ENCODE results near the gene HMCN1.
"Not testable (repeated sequence)": the region's sequence is repeated elsewhere in the genome, so short reads cannot be mapped to it uniquely, and the experiment has no call there.

Gene HMCN1

DNA sequence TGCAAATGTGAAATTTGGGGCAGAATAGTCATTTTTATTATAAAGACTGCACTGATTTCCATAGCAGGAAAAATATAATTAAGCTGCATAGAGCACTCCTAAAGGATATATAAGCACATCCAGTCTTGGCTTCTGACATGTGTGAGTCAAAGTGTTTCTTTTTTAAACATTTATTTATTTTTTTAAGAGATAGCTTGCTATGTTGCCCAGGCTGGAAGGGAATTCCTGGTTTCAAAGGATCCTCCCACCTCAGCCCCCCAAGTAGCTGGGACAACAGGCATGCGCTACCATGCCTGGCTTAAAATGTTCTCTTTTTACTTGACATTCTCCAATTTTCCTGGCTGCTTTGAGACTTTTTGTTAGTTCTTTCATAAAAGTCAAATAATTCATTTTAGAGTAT, 126.1 kb downstream of the HMCN1 start:
- DNase-seq = no peak

DNA sequence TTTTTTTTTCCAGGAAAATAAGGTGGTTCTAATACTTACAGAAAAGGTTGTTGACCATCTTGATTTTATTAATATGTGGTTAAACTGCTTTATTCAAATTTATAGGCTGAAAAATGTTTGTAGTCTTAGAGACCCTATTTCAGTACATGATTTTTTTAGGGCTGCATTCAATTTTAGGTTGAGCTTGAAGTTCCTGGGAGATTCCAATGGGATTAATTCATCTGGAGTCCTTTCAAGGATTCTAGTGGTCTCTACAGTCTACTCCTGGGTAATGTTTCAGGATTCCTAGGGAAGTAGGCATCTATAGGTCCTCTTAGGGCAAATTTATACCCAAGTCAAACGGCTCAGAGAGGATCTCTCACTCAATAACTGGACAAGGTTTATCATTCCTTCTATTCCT, 126.7 kb downstream of the HMCN1 start:
- no peak for DNase-seq

DNA sequence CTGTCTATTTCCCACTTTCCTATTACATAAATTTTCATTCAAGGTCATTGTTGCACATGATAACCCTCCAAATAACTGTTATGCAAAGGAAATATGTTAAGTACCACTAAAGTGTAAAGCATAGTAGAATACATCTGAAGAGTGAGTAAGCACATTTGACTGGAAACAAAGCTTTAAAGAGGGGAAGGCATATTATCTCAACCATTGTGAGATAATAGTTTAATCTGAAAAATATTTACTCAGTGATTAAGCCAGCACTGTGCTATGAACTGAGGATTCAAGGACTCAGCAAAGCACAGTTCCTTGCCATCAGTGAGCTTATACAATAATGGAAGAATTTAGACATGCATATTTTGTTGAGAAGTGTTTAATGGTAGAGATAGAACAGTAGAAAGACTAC, 127.4 kb downstream of the HMCN1 start:
- no peak for DNase-seq

DNA sequence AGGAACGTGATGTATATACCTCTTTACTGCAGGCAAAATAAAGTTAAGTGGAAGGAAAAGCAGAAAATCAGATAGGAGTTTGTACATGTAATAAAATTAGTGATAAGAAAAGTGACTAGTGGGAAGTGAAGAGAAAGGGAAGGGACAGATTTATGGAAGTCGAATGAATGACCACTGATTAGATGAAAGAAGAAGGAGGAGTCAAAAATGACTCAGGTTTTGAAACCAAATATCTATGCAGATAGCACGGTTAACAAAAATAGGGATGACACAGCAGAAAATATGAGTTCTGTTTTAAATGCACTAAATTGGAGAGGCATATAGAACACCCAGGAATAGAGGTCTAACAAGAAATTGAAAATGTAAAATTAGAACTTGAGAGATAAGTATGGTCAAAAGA, 128.0 kb downstream of the HMCN1 start:
- DNase-seq = no peak

DNA sequence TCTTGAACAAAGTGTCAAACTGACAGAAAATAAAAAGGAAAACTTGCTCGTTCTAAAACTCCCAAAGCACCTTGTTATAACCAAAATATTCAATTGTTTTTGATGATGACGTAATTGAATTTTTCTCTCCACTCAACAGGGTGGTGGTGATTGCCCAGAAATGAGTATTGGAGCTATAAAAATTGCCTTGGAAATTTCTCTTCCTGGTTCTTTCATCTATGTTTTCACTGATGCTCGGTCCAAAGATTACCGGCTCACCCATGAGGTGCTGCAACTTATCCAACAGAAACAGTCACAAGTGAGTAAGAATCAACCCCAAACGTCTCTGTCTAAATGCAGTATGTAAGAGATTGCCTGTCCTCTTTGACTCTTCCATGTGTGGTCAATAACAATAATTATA, 130.1 kb downstream of the HMCN1 start:
- no peak for DNase-seq

DNA sequence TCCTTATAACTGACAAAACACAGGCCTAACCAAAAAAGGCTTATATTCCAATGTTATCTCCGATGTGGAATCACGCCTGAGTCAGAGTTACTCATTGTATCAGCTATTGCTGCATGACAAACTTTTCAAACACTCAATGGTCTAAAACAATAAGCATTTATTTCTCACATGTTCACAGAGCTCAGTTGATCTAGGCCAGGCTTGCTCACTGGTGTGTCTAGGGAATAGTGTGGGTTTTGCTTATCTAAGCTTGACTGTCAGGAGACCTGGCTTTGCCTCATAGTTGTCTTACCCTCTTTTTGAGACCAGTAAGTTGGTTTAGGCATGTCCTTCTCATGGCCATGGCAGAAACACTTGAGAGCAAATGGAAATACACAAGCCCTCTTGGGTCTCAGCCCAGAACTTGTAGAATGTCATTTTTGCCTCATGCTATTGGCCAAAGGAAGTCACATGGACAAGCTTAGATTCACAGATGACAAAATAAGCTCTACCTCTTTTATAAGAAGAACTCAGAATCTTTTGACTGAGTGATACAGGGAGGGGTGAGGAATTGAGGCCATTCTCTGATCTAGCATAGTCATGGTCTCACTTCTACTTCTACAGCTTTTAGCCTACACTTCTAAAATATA, 130.8 kb downstream of the HMCN1 start:
- DNase-seq = no peak

DNA sequence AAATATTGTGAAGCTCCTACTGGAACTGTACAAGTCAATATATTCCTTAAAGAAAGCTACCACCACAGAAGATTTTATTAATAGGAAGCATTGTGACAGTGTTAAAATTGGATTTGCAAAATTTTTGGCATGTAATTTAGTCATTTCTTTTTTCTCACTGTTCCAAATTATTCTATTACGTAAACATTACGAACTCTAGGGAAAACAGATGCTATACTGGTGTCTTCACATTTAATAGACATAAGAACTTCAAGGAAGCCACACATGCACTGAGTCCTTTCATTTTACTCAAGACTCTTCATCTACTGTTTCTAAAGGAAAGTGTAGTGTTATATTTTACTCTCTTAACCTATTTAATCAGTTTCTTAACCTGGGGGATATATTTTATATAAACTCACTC, 135.4 kb downstream of the HMCN1 start:
- DNase-seq = no peak

DNA sequence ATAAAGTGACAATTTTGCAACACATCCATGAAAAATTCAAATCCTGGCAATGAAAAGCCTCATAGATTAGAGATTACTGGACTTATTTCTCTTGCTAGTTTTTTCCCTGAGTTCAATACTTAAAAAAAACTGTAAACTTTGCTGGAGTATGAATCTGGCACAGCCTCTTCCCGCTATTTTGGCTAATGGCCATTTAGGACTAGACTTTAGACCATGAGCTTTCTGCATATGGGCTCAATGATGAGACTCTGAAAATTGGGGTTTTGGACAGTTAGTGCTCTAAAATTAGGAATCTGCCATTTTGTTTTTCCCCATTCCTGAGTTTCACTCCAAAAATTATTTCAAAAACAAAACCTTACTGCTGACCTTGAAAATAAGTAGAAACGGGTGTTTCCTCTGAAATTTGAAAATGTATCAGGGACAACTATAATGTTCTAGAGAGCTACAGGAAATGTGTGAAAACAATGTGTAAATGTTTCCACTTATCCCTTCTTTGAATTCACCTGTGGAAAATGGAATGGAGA, 137.5 kb downstream of the HMCN1 start:
- DNase-seq = no peak

DNA sequence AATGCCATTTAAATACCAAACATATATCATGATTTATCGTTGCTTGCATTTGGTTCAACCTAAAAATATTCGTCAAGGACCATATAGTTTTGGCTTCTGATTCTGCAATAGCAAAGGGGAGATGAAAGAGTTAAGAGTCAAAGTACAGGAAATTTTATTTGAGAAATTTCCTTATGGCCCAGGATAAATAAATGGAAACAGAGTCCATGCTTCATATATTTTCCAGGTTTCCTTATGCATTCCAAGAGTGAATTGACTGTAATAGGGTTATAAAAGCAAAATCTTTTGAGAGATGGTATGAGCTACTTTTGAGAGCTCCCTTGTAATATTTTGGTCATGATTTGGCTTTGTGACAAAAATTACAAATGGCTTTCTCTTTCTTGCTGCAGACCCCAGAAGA, 140.1 kb downstream of the HMCN1 start:
- no peak for DNase-seq

DNA sequence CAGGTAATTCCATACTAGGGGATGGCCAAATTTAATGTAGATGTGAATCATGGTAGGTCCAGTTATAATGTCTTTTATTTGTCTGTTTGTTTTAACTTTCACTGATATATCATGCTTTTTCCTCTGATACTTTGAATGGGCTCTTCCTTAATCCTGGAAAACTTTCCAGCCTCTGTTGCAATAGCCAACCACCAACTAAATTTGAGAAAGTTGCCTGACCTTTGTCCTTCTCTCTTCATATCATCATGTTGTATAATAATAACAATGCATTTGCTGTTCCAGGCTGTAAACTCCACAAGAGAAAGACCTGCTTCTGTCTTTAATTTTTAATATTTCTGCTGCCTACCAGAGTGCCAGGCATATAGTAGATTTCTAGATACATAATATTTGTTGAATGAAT, 146.1 kb downstream of the HMCN1 start:
- no peak for DNase-seq

DNA sequence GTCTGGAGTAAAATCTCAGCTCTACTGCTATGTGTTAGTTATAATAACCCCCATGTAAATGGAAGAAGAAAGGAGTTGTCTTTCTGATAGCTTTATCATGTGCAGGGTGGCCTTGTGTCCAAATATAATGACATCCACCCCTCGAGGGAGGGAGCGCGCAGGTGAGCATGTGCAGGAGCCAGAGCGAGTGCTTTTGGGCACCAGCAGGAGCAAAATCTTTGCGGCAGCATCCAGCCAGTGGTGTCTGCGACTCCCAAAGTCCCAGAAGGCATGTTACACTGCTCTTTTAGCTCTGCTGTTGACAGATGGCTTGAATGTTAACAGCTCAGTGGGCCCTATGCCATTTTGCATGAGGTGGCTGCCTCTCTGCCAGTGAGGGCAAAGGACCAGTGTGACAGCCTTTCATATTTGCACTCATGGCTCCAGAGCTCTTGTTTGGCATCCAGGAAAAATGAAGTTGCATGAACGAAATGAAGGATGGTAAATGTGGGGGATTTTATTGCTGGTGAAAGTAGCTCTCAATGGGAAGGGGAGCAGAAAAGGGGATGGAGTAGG, 146.7 kb downstream of the HMCN1 start:
- DNase-seq = no peak

DNA sequence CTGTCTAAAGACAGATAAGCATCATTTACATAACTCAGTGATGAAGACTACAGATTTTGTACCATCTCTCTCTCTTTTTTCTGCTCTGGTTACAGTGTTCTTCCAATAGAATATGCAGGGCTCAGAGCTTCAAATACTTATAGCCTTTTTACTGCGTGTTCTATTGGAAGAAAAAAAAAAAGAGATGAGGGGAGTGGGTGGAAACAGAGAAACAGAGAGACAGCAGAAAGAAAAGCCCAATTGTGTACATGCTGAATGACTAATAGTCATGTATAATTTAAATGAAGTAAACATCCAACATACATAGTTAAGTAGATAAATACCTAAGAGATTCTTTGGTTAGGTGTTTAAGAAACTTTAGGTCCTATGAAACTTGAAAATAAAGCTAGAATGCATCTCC, 151.9 kb downstream of the HMCN1 start:
- no peak for DNase-seq

DNA sequence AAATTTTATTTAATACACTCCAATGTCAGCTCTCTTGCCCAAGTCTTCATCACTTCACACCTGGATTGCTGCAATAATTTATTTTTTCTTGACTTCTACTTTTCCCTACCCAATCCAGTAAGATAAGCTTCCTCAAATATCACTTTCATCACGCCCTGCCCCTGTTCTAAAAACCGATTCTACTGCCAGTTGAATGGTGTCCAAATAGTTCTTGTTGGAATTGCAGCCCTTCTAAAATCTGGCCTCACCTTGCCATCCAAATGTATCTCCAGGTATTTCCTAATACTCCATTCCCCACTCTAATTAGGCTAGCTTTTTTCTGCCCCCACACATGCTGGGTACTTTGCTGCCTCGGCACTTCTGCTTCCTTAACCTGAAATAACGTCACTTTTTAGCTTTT, 152.5 kb downstream of the HMCN1 start:
- DNase-seq = no peak

DNA sequence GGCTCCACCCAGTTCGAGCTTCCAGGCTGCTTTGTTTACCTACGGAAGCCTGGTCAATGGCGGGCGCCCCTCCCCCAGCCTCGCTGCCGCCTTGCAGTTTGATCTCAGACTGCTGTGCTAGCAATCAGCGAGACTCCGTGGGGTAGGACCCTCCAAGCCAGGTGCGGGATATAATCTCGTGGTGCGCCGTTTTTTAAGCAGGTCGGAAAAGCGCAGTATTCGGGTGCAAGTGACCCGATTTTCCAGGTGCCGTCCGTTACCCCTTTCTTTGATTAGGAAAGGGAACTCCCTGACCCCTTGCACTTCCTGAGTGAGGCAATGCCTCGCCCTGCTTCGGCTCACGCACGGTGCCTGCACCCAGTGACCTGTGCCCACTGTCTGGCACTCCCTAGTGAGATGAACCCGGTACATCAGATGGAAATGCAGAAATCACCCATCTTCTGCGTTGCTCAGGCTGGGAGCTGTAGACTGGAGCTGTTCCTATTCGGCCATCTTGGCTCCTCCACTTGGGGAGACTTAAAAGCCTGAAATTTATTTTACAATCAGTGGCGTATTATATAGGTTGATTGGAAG, 158.7 kb downstream of the HMCN1 start:
- not testable (repeated sequence) for DNase-seq

DNA sequence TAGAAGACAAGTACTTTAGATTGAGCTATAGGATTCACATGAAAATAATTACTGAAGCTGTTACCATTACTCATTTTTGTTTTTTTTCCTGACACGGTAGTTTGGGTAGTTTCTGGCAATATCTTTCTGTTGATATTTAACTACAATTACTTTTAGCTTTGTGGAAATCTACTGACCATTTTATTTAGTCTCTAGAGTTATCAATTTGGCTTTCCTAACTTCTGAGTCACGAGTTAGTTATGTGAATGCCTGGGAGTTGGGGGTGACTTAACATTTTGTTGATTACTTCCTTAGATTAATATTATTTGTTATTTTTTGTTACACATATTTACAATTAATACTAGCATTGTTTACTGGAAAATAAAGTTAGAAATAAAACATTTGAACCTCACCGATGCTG, 160.6 kb downstream of the HMCN1 start:
- DNase-seq = no peak

DNA sequence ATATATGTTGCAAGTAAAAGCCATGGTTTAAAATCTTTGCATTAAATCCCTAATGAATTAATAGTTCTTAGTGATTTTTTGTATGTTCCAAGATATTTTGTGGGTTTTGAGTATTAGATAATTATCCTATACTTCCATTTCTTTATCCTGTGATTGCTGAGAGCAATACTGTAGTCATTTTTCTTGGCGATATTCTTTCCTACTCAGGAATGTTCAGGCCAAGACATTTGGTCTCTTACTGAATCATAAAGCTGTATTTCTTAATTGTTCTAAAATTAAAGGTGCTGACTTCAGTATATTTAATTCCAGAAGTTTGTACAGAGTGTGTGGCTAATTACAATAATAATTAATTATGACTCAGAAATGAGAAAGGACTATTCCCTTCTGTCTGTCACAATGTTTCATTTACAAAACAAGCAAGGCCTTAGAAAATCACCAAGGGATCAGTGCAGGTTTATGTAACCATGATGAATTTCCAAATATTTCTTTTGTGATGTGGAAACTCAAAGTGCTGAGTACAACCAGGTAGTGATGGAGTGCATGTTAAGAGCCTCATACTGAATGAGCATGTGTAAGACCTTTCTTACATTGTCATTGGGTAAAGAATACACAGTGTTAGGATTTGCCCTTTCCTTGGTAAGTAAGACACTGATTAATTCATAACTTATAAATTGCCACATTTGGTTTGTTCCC, 161.2 kb downstream of the HMCN1 start:
- DNase-seq = no peak

DNA sequence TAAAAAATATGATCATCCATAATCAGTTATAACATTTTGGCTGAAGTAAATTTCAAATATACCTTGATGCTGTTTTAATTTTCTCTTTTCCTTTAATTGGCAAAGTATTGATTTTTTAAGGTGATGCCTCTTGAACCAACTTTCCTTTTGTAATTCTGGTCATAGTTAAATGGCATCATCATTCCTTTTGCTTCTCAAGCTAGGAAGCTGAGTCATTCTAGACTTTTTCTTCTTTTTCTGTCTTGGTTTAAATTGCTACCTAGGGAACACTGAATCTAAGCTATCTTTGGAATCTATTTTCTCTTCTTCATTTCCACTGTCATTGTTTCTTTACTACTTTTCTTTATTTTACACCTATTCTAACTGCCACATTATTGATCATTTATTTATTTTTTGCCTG, 162.7 kb downstream of the HMCN1 start:
- no peak for DNase-seq

DNA sequence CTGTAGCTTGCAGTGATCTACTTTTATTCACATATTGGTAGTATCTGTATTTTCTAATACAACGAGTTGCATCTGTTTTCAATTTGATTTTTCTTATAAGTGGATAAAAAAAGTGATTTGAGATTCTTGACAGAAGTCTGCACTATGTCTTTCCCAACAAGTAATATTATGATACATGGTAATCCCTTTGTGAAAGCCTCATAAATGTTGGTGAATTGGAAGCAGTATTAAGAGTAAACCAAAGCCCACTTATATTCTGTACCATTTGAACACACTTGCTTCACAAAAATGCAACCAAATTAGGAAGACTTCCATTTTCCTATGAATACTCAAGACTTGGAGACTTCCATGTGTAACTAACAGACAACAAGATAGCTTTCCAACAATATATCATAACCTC, 172.0 kb downstream of the HMCN1 start:
- DNase-seq = no peak

DNA sequence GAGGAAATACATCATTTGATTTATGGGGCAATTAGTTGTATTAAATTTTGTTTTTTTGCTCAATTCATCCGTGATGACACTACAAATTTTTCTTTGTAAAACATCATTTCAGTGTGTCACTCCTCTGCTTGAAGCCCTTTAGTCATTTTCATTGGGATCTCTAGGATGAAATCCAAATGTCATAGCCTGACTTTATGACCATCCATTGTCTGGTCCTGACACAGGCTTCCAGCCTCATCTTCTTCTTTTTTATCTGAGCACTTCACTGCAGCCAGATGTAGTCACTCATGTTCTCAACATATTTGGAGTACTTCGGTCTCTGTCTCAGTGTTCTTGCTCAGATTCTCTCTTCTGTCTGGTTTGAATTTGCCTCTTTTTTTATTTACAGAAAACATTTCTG, 173.1 kb downstream of the HMCN1 start:
- DNase-seq = no peak

DNA sequence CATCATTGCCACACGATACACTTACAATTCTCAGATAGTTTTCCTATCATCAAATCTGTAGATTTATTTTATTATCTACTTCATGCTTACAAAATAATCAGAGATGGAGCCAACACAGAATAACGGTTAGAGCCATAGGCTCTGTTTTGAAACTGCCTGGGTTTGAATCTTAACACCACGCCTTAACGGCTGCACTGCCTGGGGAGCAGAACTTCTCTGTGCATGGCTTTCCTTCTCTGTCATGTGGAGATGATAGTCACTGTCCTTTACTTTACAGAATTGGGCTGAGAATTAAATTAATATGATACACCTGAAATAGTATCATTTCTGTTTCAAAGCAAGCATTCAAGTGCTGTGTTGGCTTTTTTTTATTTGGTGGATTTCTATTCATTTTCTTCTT, 177.8 kb downstream of the HMCN1 start:
- DNase-seq = no peak

DNA sequence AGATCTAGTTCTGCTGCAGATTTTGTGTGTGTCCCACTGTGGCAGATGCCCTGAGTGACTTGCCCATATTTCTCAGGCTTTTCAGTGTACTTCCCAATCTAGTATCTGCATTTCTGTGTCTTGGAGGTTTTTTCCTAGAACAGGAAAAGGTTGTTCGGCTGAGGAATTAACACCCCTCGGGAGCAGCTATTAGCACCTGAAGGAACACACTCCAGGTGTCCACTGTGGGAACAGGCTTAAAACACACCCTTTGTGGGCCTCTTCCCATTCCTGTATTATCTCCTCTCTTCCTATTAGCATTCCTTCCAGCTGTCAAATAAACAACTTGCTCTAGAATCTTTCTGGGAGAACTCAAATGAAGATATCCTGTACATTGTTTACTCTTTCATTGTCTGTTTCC, 178.3 kb downstream of the HMCN1 start:
- DNase-seq = no peak

DNA sequence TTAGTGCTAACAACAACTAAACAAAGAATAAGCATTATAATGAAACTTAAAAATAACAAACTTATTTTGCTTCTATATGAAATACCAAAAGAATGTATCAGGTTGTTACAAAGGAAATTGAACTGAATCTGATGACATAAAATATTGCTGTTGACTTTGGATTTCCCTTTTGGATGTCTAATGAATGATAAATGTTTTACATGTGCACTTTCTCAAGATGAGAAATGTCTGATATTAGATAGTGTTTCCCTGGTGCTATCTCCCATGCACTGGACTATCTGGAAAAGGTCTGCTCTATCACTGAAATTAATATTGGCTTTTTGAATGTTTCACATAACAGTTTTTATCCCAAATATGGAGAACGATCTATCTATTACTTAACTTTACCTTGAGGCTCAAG, 179.9 kb downstream of the HMCN1 start:
- no peak for DNase-seq

DNA sequence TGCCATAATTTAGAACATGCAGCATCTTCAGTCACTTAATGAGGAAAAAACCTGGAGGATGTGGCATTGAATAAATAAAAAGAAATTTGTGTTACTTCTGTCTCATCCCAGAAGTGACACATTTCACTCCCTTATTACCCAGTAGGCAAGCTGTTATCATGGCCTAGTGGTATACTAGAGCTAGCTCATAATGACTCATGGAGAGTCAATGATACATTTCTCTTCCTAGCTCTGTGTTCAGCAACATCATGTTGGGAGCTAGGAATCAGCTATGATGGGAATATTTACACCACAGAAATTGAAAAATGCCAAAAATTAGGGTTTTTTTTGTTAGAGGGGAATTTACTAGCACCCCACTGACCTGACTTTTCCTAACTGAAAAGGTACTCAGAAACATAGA, 182.7 kb downstream of the HMCN1 start:
- no peak for DNase-seq

DNA sequence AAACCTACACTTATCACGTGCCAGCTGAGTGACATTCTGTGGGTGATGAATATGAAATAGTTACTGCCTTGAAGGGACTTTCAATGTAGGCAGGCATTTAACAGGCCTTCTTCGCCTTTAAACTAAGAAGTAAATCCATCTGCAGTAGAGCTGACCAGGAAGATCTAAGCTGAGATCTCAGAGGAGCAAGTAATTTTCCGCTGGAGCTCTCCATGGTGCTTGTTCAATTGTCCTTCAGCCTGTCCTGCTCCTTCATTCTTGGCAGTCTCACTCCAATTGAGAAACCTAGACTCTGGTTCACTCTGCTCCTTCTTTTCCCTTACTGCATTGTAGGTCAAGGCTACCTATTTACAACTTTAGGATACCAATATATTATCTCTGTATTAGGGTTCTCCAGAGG, 183.5 kb downstream of the HMCN1 start:
- no peak for DNase-seq
